Smooth muscle cell of the pulmonary artery (primary cell): Measurements from ENCODE around the gene RPF1. TPM values are rescaled to one million over a fixed set of nuclear protein-coding genes. Genes with fewer than 3 reads are reported as not detected.

ENCODE experiments used
- total RNA-seq: library from RNA; depleted of rRNA; stranded (reverse); fragments of >200 nt; gene quantifications from 2 replicates; pipeline ENCODE4 v1.2.3, GENCODE V29; 2014

The RPF1 gene
- total RNA-seq, result 22.2 and 23.3 TPM in 2 replicates

GRCh38 chr1:84478876-84479868, at the start of gene RPF1:
Gene RPF1, plus strand, starts transcription at chr1:84479266. Its CDS starts 16 bp downstream, at chr1:84479282.

GRCh38 chr1:84506002-84506728, 27.1 kb downstream of the RPF1 start, which contains the start of the genes GNG5 and SPATA1:
Gene GNG5, minus strand, starts transcription at chr1:84506581. Its CDS starts 490 bp downstream, at chr1:84506091.
Gene SPATA1, plus strand, starts transcription at chr1:84506386. Its CDS starts 9,974 bp downstream, at chr1:84516360.

Other genes with a start within 250 kb of the RPF1 start
- 0.36 and 0.52 TPM in 2 replicates for gene SAMD13, start 177.6 kb upstream of the RPF1 start, total RNA-seq
- gene DNASE2B, start 80.8 kb upstream of the RPF1 start, total RNA-seq, result not detected in 2 replicates
- 0.46 and 0.63 TPM in 2 replicates for gene SPATA1, start 27.1 kb downstream of the RPF1 start, total RNA-seq
- gene GNG5, start 27.3 kb downstream of the RPF1 start, total RNA-seq, result 14.9 and 22.9 TPM in 2 replicates
- 21.1 and 22.9 TPM in 2 replicates for gene CTBS, start 95.2 kb downstream of the RPF1 start, total RNA-seq
- 11.5 and 15.9 TPM in 2 replicates for gene SSX2IP, start 211.2 kb downstream of the RPF1 start, total RNA-seq